ENCODE data around the gene SETD7.
"Not testable (repeated sequence)": the region's sequence is repeated elsewhere in the genome, so short reads cannot be mapped to it uniquely, and the experiment has no call there.

The SETD7 gene

DNA sequence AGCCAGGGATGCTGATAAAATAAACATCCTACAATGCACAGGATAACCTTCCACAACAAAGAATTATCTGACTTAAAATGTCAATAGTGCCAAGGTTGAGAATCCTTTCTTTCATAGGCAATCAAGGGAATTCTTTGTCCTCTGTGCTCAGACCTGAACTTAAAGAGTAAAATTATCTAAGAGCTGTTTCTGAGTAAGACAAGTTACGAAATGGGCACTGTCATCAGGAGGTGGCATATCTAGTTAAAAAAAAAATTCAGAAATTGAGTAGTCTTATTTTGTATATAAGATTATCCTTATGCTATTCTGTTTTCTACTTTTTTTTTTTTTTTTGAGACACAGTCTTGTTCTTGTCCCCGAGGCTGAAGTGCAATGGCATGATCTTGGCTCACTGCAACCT lies 105.4 kb downstream of the SETD7 start:
- H3K4me3 ChIP-seq (ENCODE audit: low read length) = no peak overlapping the region
- DNase-seq (ENCODE audit: low read depth) = no peak
- TF ChIP-seq, protein P1, sequence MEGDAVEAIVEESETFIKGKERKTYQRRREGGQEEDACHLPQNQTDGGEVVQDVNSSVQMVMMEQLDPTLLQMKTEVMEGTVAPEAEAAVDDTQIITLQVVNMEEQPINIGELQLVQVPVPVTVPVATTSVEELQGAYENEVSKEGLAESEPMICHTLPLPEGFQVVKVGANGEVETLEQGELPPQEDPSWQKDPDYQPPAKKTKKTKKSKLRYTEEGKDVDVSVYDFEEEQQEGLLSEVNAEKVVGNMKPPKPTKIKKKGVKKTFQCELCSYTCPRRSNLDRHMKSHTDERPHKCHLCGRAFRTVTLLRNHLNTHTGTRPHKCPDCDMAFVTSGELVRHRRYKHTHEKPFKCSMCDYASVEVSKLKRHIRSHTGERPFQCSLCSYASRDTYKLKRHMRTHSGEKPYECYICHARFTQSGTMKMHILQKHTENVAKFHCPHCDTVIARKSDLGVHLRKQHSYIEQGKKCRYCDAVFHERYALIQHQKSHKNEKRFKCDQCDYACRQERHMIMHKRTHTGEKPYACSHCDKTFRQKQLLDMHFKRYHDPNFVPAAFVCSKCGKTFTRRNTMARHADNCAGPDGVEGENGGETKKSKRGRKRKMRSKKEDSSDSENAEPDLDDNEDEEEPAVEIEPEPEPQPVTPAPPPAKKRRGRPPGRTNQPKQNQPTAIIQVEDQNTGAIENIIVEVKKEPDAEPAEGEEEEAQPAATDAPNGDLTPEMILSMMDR (conservative IDR thresholded peaks at IDR 0.05; ENCODE audit: low read length) = no peak

DNA sequence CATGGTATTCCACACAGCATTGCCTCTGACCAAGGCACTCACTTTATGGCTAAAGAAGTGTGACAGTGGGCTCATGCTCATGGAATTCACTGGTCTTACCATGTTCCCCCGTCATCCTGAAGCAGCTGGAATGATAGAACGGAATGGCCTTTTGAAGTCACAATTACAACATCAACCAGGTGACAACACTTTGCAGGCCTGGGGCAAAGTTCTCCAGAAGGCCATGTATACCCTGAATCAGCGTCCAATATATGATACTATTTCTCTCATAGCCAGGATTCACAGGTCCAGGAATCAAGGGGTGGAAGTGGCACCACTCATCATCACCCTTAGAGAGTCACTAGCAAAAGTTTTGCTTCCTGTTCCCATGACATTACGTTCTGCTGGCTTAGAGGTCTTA lies 108.9 kb downstream of the SETD7 start:
- not testable (repeated sequence) for DNase-seq (ENCODE audit: low read depth); H3K4me3 ChIP-seq (ENCODE audit: low read length)

All from AG10803 (cell line).